Trophoblast cell (in vitro differentiated cells and primary cell): ENCODE results near the gene TMEM69.
A peak's percentile ranks its signal among the peaks of the same experiment; 100 is the strongest.

ENCODE experiments used
- DNase-seq, 2 donors: peaks; one replicate each; pipeline ENCODE4 v3.0.0-alpha.2; 2016
- H2AFZ ChIP-seq: 2 replicates; pipeline ENCODE4 v1.6.1; 2013; ENCODE audit warnings: low read length, moderate library complexity, mild to moderate bottlenecking; ENCODE audit not compliant: insufficient read depth, poor library complexity
- H2AK5ac ChIP-seq: 2 replicates; pipeline ENCODE4 v1.6.1; 2013; ENCODE audit warnings: mild to moderate bottlenecking, low read length
- H2BK120ac ChIP-seq: 2 replicates; pipeline ENCODE4 v1.6.1; 2013; ENCODE audit warnings: low read length, mild to moderate bottlenecking, moderate library complexity; ENCODE audit not compliant: insufficient read depth, poor library complexity
- H2BK12ac ChIP-seq: 2 replicates; pipeline ENCODE4 v1.6.1; 2013; ENCODE audit warnings: mild to moderate bottlenecking, low read length, moderate library complexity
- H2BK5ac ChIP-seq: 2 replicates; pipeline ENCODE4 v1.6.1; 2013; ENCODE audit warnings: low read length, low read depth, moderate library complexity, mild to moderate bottlenecking; ENCODE audit not compliant: poor library complexity
- H3K14ac ChIP-seq: 2 replicates; pipeline ENCODE4 v1.6.1; 2013; ENCODE audit warnings: mild to moderate bottlenecking, low read length
- H3K18ac ChIP-seq: 2 replicates; pipeline ENCODE4 v1.6.1; 2013; ENCODE audit warnings: mild to moderate bottlenecking, low read length
- H3K23ac ChIP-seq: 2 replicates; pipeline ENCODE4 v1.6.1; 2013; ENCODE audit warnings: low read length
- H3K27ac ChIP-seq: 2 replicates; pipeline ENCODE4 v1.5.1; 2013; ENCODE audit warnings: low read depth, mild to moderate bottlenecking, inconsistent platforms, low read length, moderate library complexity
- H3K27me3 ChIP-seq: 2 replicates; pipeline ENCODE4 v1.6.1; 2013; ENCODE audit warnings: inconsistent platforms, mild to moderate bottlenecking, low read length, moderate library complexity; ENCODE audit not compliant: insufficient read depth
- H3K36me3 ChIP-seq, 2 experiments: 1 replicate in 1 of 2; 2 replicates in 1 of 2; pipeline ENCODE4 v1.6.1; 2013; ENCODE audit warnings: low read length in 2 of 2, mild to moderate bottlenecking in 2 of 2, moderate library complexity in 1 of 2; ENCODE audit not compliant: insufficient read depth in 2 of 2, control insufficient read depth in 1 of 2
- H3K4ac ChIP-seq: 2 replicates; pipeline ENCODE4 v1.6.1; 2013; ENCODE audit warnings: low read depth, mild to moderate bottlenecking, low read length, moderate library complexity
- H3K4me1 ChIP-seq, 2 experiments: 1 replicate in 1 of 2; 2 replicates in 1 of 2; pipeline ENCODE4 v1.6.1; 2013; ENCODE audit warnings: low read length in 2 of 2, mild to moderate bottlenecking in 2 of 2, moderate library complexity in 1 of 2; ENCODE audit not compliant: insufficient read depth in 2 of 2, control insufficient read depth in 1 of 2
- H3K4me2 ChIP-seq: 2 replicates; pipeline ENCODE4 v1.6.1; 2013; ENCODE audit warnings: inconsistent platforms, mild to moderate bottlenecking, low read length, moderate library complexity
- H3K4me3 ChIP-seq: 2 replicates; pipeline ENCODE4 v1.5.1; 2013; ENCODE audit warnings: mild to moderate bottlenecking, low read depth, low read length, inconsistent platforms
- H3K79me1 ChIP-seq: one replicate; pipeline ENCODE4 v1.6.1; 2013; ENCODE audit warnings: low read length
- H3K79me2 ChIP-seq: 2 replicates; pipeline ENCODE4 v1.6.1; 2013; ENCODE audit warnings: low read length, mild to moderate bottlenecking; ENCODE audit not compliant: control insufficient read depth, insufficient read depth, poor library complexity
- H3K9ac ChIP-seq: 2 replicates; pipeline ENCODE4 v1.6.1; 2013; ENCODE audit warnings: mild to moderate bottlenecking, low read length
- H3K9me3 ChIP-seq: 2 replicates; pipeline ENCODE4 v1.6.1; 2013; ENCODE audit warnings: low read depth, mild to moderate bottlenecking, control low read depth, inconsistent platforms, low read length; ENCODE audit not compliant: insufficient read depth
- H4K12ac ChIP-seq: 2 replicates; pipeline ENCODE4 v1.6.1; 2013; ENCODE audit warnings: low read depth, mild to moderate bottlenecking, low read length, moderate library complexity
- H4K8ac ChIP-seq: 2 replicates; pipeline ENCODE4 v1.6.1; 2013; ENCODE audit warnings: low read depth, mild to moderate bottlenecking, low read length, moderate library complexity
- H4K91ac ChIP-seq: one replicate; pipeline ENCODE4 v1.6.1; 2013; ENCODE audit warnings: low read depth, mild to moderate bottlenecking, low read length, moderate library complexity
- WGBS: extraction: QIAGEN DNeasy Blood & Tissue Kit; methylation state at CpG from one replicate; pipeline ENCODE4 v1.1.7; 2013; ENCODE audit warnings: missing lambda C conversion rate; ENCODE audit not compliant: insufficient read length, insufficient coverage; ENCODE audit errors: extremely low coverage; 5-methylcytosine and 5-hydroxymethylcytosine counted together

Gene TMEM69

DNA sequence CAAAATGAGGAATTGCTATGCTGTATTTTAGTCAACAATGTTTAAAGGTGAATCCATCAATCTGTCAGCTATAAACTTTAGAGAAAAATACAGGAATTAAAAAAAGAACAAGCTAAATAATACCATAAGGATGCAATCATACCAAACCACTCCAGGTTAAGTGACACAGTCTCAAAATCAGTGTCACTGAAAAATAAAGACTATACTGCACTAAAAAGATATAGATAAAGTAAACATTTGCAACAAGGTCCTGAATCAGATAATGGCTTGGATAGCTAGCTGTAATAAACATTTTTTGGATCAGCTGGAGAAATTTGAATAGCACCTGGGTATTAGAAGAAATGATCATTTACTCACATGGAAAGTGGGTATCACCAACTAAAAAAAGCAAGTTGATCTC lies 9.5 kb upstream of the TMEM69 start:
- H3K4me3 ChIP-seq, result no peak overlapping the region
- no peak overlapping the region for H3K4me2 ChIP-seq
- no peak overlapping the region for H2BK12ac ChIP-seq
- no peak overlapping the region for H4K12ac ChIP-seq
- H3K79me2 ChIP-seq, result peaks cover 15% of the 10 kb centered on the region
- no peak overlapping the region for H3K14ac ChIP-seq
- H3K4ac ChIP-seq, result no peak overlapping the region
- no peak overlapping the region for H3K27ac ChIP-seq
- DNase-seq, result no peak
- no peak overlapping the region for H3K9ac ChIP-seq
- H3K27me3 ChIP-seq, result no peaks in the 10 kb centered on the region
- H4K91ac ChIP-seq, result no peak overlapping the region
- no peak overlapping the region for H3K23ac ChIP-seq
- H3K4me1 ChIP-seq, result peaks cover 2 to 5% of the 10 kb centered on the region in 2 experiments
- no peak overlapping the region for H2BK5ac ChIP-seq
- H2AFZ ChIP-seq, result no peak overlapping the region
- H2AK5ac ChIP-seq, result no peak overlapping the region
- H4K8ac ChIP-seq, result no peak overlapping the region
- H3K18ac ChIP-seq, result no peak overlapping the region
- no peaks in the 10 kb centered on the region for H3K9me3 ChIP-seq
- no peak overlapping the region for H2BK120ac ChIP-seq
- peaks cover 0 to 3% of the 10 kb centered on the region in 2 experiments for H3K36me3 ChIP-seq
- no peaks in the 10 kb centered on the region for H3K79me1 ChIP-seq

DNA sequence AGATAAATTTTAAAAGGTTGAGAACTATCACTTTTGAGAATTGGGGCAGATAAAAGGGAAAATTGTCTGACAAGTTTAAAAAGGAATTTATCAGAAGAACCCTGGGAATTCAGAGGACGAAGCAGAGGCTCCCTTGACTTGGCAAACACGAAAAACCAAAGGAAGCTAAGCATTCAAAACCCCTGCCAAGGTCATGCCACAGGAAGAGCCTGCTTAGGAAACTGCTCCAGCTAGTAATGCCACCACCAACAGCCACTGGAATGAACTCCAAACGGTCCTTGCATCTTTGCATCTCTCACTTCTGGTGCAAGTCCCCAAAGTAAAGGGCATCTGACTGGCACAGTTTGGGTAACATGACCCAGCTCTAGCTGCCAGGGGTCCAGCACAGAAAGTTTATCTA lies 8.9 kb upstream of the TMEM69 start:
- H2BK5ac ChIP-seq, result no peak overlapping the region
- no peak overlapping the region for H4K91ac ChIP-seq
- peak overlapping the region; percentile 91 for H3K4ac ChIP-seq
- no peak overlapping the region for H2AK5ac ChIP-seq
- no peak for DNase-seq
- no peak overlapping the region for H2BK120ac ChIP-seq
- peaks cover 0 to 3% of the 10 kb centered on the region in 2 experiments for H3K36me3 ChIP-seq
- H2BK12ac ChIP-seq, result no peak overlapping the region
- H3K9me3 ChIP-seq, result no peaks in the 10 kb centered on the region
- H3K79me2 ChIP-seq, result peaks cover 19% of the 10 kb centered on the region
- H3K27ac ChIP-seq, result no peak overlapping the region
- no peak overlapping the region for H3K4me2 ChIP-seq
- no peak overlapping the region for H3K4me3 ChIP-seq
- H3K23ac ChIP-seq, result no peak overlapping the region
- no peak overlapping the region for H3K18ac ChIP-seq
- no peak overlapping the region for H2AFZ ChIP-seq
- no peak overlapping the region for H4K8ac ChIP-seq
- no peaks in the 10 kb centered on the region for H3K27me3 ChIP-seq
- H3K79me1 ChIP-seq, result no peaks in the 10 kb centered on the region
- WGBS, result no CpG with 5 or more reads among the region's 3 CpGs
- H4K12ac ChIP-seq, result no peak overlapping the region
- peaks cover 2 to 6% of the 10 kb centered on the region in 2 experiments for H3K4me1 ChIP-seq
- no peak overlapping the region for H3K9ac ChIP-seq
- H3K14ac ChIP-seq, result no peak overlapping the region

DNA sequence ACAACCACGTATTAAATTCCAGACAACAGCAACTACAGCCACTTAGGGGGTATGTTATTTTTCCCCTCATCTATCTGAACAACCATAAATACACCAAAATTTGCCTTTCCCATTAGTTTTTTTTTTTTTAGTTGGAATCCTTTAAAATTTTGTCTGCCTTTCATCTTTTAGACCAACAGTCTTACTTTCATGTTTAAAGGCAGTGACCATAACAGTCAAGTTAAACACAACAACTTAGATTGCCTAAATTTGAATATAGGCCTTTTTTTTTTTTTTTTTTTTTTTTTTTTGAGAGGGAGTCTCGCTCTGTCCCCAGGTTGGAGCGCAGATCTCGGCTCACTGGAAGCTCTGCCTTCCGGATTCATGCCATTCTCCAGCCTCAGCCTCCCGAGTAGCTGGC lies 5.0 kb upstream of the TMEM69 start:
- Histone ChIP-seq H3K9ac (no peak overlapping the region), H3K36me3 (no peaks in the 10 kb centered on the region), H2BK12ac (no peak overlapping the region), H3K27ac (no peak overlapping the region), H2BK5ac (no peak overlapping the region), H3K18ac (no peak overlapping the region), H4K91ac (no peak overlapping the region), H3K79me1 (peaks cover 12% of the 10 kb centered on the region), H4K12ac (no peak overlapping the region), H3K27me3 (no peaks in the 10 kb centered on the region), H3K79me2 (peaks cover 19% of the 10 kb centered on the region), H3K14ac (no peak overlapping the region), H2BK120ac (no peak overlapping the region), H3K4me1 (peaks cover 4 to 9% of the 10 kb centered on the region in 2 experiments), H3K4ac (peak overlapping the region; percentile 12), H2AK5ac (no peak overlapping the region), H3K4me3 (no peak overlapping the region), H4K8ac (no peak overlapping the region), H2AFZ (no peak overlapping the region), H3K4me2 (no peak overlapping the region), H3K23ac (no peak overlapping the region), H3K9me3 (no peaks in the 10 kb centered on the region)
- no peak for DNase-seq
- no CpG with 5 or more reads among the region's 6 CpGs for WGBS

DNA sequence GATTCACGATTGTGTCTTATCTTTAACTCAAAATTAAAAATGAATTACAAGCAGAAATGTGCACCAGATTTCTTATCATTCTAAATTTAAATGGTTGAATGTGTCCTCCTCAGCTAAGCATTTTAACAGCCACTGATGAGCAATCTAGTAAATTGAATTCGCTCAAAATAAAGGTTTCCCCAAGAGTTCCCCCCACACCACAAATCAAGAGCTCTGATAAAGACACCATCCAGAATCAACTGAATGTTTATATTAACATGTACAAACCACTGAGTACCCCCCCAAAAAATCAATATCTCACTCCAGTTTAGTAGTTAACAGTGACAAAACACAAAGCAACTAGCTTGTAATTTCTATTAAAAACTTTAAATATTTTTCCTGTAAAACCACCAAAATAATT lies 3.6 kb upstream of the TMEM69 start:
- DNase-seq, result no peak
- Histone ChIP-seq H3K9ac (no peak overlapping the region), H3K79me2 (peaks cover 21% of the 10 kb centered on the region), H4K8ac (no peak overlapping the region), H3K9me3 (no peaks in the 10 kb centered on the region), H4K91ac (no peak overlapping the region), H2AK5ac (no peak overlapping the region), H3K4me3 (no peak overlapping the region), H2AFZ (no peak overlapping the region), H3K4me1 (peaks cover 4 to 10% of the 10 kb centered on the region in 2 experiments), H3K14ac (no peak overlapping the region), H2BK12ac (no peak overlapping the region), H3K36me3 (no peaks in the 10 kb centered on the region), H3K79me1 (peaks cover 14% of the 10 kb centered on the region), H3K18ac (no peak overlapping the region), H4K12ac (no peak overlapping the region), H3K27ac (no peak overlapping the region), H3K4ac (peak overlapping the region; percentile 54), H3K27me3 (no peaks in the 10 kb centered on the region), H2BK5ac (no peak overlapping the region), H3K4me2 (peak overlapping the region; percentile 42), H2BK120ac (no peak overlapping the region), H3K23ac (no peak overlapping the region)
- WGBS, result no CpG with 5 or more reads among the region's 2 CpGs
